ENCODE measurements around the gene GABRB2.

DNA sequence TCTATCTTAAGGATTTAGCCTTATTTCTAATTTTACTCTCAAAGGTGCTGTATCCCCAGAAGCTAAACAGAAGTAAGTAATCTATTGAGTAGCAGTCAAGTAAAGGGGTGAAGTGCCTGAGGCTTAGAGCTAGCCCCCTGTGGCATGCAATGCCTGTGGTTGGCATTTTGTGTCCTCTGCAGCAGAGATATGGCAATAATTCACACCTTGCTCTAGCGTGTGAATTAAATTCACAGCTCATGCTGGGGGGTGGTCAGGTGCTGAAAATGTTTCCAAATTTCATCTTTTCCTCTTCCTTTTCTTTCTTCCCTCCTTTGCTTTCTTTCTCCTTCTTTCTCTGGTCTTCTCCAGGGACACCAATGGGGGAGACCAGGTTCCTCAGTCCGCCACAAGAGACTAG, 262.1 kb downstream of the GABRB2 start:
- TF ChIP-seq SIN3A (IDR thresholded peaks at IDR 0.05; ENCODE audit: borderline replicate concordance, insufficient read depth, low read depth, low read length) (no peak), POLR2AphosphoS5 (IDR thresholded peaks at IDR 0.05; ENCODE audit: low read depth, low read length) (no peak), CTCF (IDR thresholded peaks at IDR 0.05) (no peak), REST (IDR thresholded peaks at IDR 0.05; ENCODE audit: insufficient read depth in 1 of 2, low read depth in 2 of 2, low read length in 1 of 2) (no peak), TCF7L2 (IDR thresholded peaks at IDR 0.05; ENCODE audit: low read depth, low read length) (no peak)

Measured in Panc1 (cell line).